K562 treated with DMSO at 1 percent for 48 hours (cell line): ENCODE results near the gene SHROOM4. TPM values are rescaled to one million over a fixed set of nuclear protein-coding genes. Genes with fewer than 3 reads are reported as not detected.

ENCODE experiments used
- total RNA-seq: library from RNA; unstranded; fragments of 300-600 nt; gene quantifications from 2 replicates; pipeline ENCODE4 v1.2.3, GENCODE V29; 2022; ENCODE audit warnings: low replicate concordance; ENCODE audit errors: extremely low read depth

SHROOM4 gene, protein sequence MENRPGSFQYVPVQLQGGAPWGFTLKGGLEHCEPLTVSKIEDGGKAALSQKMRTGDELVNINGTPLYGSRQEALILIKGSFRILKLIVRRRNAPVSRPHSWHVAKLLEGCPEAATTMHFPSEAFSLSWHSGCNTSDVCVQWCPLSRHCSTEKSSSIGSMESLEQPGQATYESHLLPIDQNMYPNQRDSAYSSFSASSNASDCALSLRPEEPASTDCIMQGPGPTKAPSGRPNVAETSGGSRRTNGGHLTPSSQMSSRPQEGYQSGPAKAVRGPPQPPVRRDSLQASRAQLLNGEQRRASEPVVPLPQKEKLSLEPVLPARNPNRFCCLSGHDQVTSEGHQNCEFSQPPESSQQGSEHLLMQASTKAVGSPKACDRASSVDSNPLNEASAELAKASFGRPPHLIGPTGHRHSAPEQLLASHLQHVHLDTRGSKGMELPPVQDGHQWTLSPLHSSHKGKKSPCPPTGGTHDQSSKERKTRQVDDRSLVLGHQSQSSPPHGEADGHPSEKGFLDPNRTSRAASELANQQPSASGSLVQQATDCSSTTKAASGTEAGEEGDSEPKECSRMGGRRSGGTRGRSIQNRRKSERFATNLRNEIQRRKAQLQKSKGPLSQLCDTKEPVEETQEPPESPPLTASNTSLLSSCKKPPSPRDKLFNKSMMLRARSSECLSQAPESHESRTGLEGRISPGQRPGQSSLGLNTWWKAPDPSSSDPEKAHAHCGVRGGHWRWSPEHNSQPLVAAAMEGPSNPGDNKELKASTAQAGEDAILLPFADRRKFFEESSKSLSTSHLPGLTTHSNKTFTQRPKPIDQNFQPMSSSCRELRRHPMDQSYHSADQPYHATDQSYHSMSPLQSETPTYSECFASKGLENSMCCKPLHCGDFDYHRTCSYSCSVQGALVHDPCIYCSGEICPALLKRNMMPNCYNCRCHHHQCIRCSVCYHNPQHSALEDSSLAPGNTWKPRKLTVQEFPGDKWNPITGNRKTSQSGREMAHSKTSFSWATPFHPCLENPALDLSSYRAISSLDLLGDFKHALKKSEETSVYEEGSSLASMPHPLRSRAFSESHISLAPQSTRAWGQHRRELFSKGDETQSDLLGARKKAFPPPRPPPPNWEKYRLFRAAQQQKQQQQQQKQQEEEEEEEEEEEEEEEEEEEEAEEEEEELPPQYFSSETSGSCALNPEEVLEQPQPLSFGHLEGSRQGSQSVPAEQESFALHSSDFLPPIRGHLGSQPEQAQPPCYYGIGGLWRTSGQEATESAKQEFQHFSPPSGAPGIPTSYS (N-terminal part only)
- not detected in 2 replicates for total RNA-seq

DNA sequence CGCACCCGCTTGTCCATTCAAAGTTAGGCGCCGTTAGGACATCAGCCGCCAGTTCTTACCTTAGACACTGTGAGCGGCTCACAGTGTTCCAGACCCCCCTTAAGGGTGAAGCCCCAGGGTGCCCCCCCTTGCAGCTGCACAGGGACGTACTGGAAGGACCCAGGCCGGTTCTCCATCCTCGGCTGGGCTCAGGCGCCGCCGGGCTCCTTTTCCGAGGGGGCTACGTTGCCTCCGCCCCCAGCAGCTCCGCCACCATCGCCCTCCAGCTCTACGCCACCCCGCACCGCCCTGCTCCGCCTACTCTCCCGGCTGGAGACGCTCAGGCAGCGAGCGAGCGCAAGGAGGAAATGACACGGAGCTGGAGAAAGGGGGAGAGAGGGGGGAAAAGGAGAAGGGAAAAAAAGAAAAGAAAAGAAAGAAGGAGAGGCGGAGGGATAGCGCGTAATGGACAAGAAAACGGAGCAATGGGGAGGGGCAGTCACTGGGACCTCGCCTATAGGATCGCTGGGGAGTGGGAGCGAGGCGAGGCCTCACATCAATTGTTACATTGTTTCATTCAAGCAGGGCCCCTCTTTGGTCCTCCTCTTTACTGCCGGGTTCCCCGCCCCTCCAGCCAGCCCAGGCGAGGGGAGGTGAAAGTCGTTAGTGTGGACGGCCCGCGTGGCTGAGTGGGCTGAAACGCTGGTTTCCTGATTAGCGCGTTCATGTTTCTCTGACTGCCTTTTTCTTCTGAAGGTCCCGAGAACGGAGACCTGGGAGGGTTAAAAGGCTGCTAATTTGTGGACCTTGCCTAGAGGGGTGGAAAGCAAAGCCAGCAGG is at the start of gene SHROOM4:
TSS of gene SHROOM4 (minus strand) at position 352 of the 819 bp plus-strand sequence. CDS start at position 176, 176 bp downstream.

Other genes with a start within 250 kb of the SHROOM4 start
- gene BMP15, start 96.5 kb upstream of the SHROOM4 start, total RNA-seq = not detected in 2 replicates